AG04449 (cell line): ENCODE data around the gene GNRH2.
A peak's percentile ranks its signal among the peaks of the same experiment; 100 is the strongest.
"Not testable (repeated sequence)": the region's sequence is repeated elsewhere in the genome, so short reads cannot be mapped to it uniquely, and the experiment has no call there.

ENCODE experiments used
- CTCF ChIA-PET: fragments of 350-600 bp; formaldehyde crosslinking; extraction: SDS; loops from one replicate; lab custom pipeline; 2021; ENCODE audit warnings: antibody characterized with exemption; lab: Yijun Ruan, JAX
- POLR2A ChIA-PET: fragments of 400-600, 350-600 bp; formaldehyde crosslinking; extraction: SDS; loops from one replicate; lab custom pipeline; 2020; ENCODE audit warnings: antibody characterized with exemption, inconsistent platforms; lab: Yijun Ruan, JAX
- DNase-seq: peaks from one replicate; pipeline ENCODE4 v3.0.0-alpha.2; 2010; ENCODE audit warnings: low read depth, low spot score
- H3K4me3 ChIP-seq: 2 replicates; pipeline ENCODE4 v1.5.1; 2011; ENCODE audit warnings: low read depth, mild to moderate bottlenecking, control low read depth, low read length
- TF ChIP-seq, protein P1 (sequence below): IDR thresholded peaks from one replicate; pipeline ENCODE4 v1.5.1; 2011; ENCODE audit warnings: mild to moderate bottlenecking, moderate library complexity, low read length, control low read depth, inconsistent platforms; ENCODE audit not compliant: insufficient read depth; ENCODE audit errors: missing control alignments

Gene GNRH2

DNA sequence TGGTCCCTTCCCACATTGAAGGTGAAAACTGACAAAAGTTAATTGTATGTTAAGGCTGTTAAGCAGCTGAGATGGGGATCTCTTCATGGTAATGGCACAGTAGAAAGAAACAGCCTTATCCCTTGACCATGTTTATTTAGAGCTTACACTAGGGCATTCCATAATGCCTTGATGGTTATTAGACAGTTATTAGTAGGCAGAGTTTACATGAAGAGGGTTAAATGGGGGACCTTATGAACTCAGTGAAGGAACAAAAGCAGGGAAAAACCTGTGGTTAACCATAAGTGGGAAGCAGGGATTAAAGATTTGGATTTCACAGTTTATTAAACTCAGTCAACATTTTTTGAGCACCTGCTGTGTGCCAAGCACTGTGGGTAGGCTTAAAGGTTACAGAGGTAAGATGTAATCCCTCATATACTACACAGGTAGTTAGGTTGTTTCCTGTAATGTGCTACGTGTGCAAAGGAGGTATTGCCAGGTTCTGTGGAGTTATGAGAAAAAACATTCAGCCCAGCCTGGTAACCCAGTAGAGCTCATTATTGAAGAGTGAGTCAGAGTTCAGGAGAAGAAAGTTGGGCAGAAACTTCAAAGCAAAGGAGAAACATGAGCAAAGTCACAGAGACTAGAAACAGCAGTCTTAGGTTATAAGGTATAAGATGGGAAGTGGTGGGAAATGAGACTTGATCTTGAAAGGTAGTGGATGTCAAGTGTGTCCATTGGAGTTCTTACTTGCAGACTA, 32.3 kb upstream of the GNRH2 start:
- TF ChIP-seq, protein P1, sequence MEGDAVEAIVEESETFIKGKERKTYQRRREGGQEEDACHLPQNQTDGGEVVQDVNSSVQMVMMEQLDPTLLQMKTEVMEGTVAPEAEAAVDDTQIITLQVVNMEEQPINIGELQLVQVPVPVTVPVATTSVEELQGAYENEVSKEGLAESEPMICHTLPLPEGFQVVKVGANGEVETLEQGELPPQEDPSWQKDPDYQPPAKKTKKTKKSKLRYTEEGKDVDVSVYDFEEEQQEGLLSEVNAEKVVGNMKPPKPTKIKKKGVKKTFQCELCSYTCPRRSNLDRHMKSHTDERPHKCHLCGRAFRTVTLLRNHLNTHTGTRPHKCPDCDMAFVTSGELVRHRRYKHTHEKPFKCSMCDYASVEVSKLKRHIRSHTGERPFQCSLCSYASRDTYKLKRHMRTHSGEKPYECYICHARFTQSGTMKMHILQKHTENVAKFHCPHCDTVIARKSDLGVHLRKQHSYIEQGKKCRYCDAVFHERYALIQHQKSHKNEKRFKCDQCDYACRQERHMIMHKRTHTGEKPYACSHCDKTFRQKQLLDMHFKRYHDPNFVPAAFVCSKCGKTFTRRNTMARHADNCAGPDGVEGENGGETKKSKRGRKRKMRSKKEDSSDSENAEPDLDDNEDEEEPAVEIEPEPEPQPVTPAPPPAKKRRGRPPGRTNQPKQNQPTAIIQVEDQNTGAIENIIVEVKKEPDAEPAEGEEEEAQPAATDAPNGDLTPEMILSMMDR: no peak
- CTCF ChIA-PET: interaction anchor here (0.9 to 1.4 kb wide), 4 partner anchors 9 to 270 kb away, joined by 3 to 6 read pairs (median 4); no protein-coding TSS in a partner anchor
- POLR2A ChIA-PET: interaction anchor here (1.1 kb wide), 1 partner anchor 171 kb away, joined by 4 read pairs; the partner anchor contains the start of genes PCED1A and VPS16
- H3K4me3 ChIP-seq: no peak overlapping the region
- DNase-seq: peak; percentile 19

DNA sequence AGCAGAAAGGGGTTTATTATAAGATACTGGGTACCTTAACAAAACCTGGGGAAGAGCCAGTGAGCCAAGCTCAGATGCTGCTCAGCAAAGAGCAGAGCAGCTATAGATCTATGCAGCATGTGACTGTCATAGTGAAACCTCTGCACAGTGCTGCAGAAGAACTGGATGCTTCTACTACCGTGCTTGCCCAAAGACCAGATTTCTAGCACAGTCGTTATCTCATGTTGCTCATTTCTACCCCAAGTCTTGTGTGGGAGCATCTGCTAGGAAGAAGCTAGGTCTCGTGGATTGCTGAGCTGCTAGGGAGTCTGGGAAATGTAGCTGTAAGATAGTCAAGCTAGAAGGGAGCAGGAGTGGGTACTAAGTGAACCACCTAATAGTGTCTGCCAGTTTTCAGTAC, 31.7 kb upstream of the GNRH2 start:
- no peak overlapping the region for H3K4me3 ChIP-seq
- DNase-seq: no peak
- ChIA-PET CTCF (interaction anchor here (0.7 to 1.4 kb wide), 7 partner anchors 9 to 271 kb away, joined by 3 to 6 read pairs (median 3); no protein-coding TSS in a partner anchor), POLR2A (no interaction called here)
- TF ChIP-seq, protein P1: no peak

DNA sequence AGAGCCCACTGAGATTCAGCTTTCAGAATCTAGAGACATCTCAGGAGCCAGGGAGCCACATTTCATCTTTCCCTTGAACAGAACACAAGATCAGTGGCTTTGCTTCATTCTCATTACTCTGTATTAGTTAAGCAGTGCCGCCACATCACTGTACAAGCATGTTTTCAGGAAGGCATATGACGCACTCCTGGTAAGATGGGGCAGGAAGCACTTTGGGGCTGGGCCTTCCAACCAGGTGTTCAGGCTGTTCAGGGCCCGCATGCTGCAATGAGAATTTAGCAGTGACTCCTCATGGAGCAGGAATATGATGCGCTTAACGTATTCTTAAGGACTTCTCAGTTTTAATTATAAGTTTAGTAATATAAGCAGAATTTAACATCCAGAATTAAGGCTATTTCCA, 29.7 kb upstream of the GNRH2 start:
- no peak for DNase-seq
- TF ChIP-seq, protein P1: no peak
- POLR2A ChIA-PET: no interaction called here
- CTCF ChIA-PET: interaction anchor here (2.4 kb wide), 1 partner anchor 12 kb away, joined by 9 read pairs; no protein-coding TSS in a partner anchor
- H3K4me3 ChIP-seq: no peak overlapping the region

DNA sequence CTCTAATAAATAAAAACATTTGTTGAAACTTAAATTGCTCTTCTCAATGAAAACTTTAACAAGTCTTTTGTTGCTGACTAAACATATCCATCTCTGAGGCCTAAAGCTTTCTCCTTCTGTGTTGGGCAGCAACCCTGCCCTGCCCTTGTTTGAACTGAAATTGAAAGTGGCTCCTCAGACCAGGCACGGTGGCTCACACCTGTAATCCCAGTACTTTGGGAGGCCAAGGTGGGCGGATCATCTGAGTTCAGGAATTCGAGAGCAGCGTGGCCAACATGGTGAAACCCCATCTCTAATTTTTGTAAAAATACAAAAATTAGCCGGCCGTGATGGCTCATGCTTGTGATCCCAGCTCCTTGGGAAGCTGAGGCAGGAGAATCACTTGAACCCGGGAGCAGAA, 29.2 kb upstream of the GNRH2 start:
- no peak overlapping the region for H3K4me3 ChIP-seq
- POLR2A ChIA-PET: no interaction called here
- CTCF ChIA-PET: interaction anchor here (2.4 kb wide), 1 partner anchor 13 kb away, joined by 9 read pairs; no protein-coding TSS in a partner anchor
- TF ChIP-seq, protein P1: no peak
- DNase-seq: no peak

DNA sequence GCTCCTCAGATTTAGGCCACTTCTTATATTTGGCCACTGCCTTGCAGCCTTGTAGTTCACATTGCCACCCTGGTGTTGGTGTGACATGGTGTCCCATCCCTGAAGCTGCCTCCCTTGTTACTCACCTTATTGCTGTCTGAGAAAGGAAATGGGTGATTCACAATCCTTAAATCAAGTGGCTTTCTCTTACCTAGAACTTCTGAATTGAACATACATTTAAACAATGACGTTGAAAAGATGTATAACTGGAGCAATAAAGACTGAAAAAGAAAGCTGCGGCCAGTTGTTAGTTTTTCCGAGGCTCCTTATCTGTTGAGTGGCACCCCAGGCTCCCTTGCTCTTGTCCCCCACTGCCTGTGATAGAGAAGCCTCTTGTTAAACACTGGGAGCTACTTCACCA, 28.8 kb upstream of the GNRH2 start:
- TF ChIP-seq, protein P1: no peak
- CTCF ChIA-PET: interaction anchor here (1.3 to 2.4 kb wide), 2 partner anchors 13 to 162 kb away, joined by 3 to 9 read pairs; no protein-coding TSS in a partner anchor
- POLR2A ChIA-PET: no interaction called here

DNA sequence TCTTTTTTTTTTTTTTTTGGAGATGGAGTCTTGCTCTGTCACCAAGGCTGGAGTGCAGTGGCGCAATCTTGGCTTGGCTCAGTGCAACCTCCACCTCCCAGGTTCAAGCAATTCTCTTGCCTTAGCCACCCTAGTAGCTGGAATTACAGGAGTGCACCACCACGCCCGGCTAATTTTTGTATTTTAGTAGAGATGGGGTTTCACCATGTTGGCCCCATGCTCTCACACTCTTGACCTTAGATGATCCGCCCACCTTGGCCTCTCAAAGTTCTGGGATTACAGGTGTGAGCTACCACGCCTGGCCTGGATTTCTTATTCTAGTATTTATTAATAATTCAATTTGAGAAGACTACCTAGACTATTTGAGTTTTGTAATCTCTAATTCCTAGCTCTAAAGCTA, 28.1 kb upstream of the GNRH2 start:
- DNase-seq, POLR2A ChIA-PET: not testable (repeated sequence)
- CTCF ChIA-PET: interaction anchor here (1.3 to 2.4 kb wide), 2 partner anchors 14 to 163 kb away, joined by 3 to 9 read pairs; no protein-coding TSS in a partner anchor

More for the DNA sequence above, 28.8 kb upstream of the GNRH2 start:
- no peak overlapping the region for H3K4me3 ChIP-seq
- DNase-seq: no peak

More for the DNA sequence above, 28.1 kb upstream of the GNRH2 start:
- not testable (repeated sequence) for H3K4me3 ChIP-seq
